ENCODE data around the gene ANKMY1. TPM values are rescaled to one million over a fixed set of nuclear protein-coding genes. Genes with fewer than 3 reads are reported as not detected.

Gene ANKMY1
- total and polyA plus RNA-seq, 2 of the 13 experiments (the other 11 are each of a cell fraction or from before 2014, with no cell fraction given): 11.7 to 18.8 TPM

- TF ChIP-seq SUZ12 (IDR thresholded peaks at IDR 0.05; ENCODE audit: low read depth, low read length) (no peak), ZSCAN20 (CRISPR knock-in tag; IDR thresholded peaks at IDR 0.05; ENCODE audit: borderline replicate concordance) (no peak), HMGXB3 (CRISPR knock-in tag; IDR thresholded peaks at IDR 0.05; ENCODE audit: borderline replicate concordance) (no peak), ZMYM2 (CRISPR knock-in tag; IDR thresholded peaks at IDR 0.05) (no peak), NCOR1 (IDR thresholded peaks at IDR 0.05; ENCODE audit: borderline replicate concordance, low read length) (no peak), MEF2D (CRISPR knock-in tag; IDR thresholded peaks at IDR 0.05) (peak; percentile 36; the same call in 1 of the 2 replicates), ZNF597 (CRISPR knock-in tag; IDR thresholded peaks at IDR 0.05) (no peak), ZBTB2 (CRISPR knock-in tag; IDR thresholded peaks at IDR 0.05; ENCODE audit: low read depth) (no peak), ZNF468 (CRISPR knock-in tag; IDR thresholded peaks at IDR 0.05) (no peak), LBX2 (CRISPR knock-in tag; IDR thresholded peaks at IDR 0.05; ENCODE audit: borderline replicate concordance) (no peak), ZFAT (CRISPR knock-in tag; conservative IDR thresholded peaks at IDR 0.05) (no peak), ZBTB49 (CRISPR knock-in tag; IDR thresholded peaks at IDR 0.05; ENCODE audit: borderline replicate concordance) (no peak), PTBP1 (IDR thresholded peaks at IDR 0.05; ENCODE audit: low read depth, low read length, poor library complexity, severe bottlenecking) (no peak), ZNF383 (CRISPR knock-in tag; IDR thresholded peaks at IDR 0.05; ENCODE audit: borderline replicate concordance) (no peak), ZBTB43 (CRISPR knock-in tag; conservative IDR thresholded peaks at IDR 0.05) (no peak)
These were observed 29.4 kb upstream of the ANKMY1 start (continued) for GRCh38 chr2:240586919-240587800.

All from HepG2 (cell line).